Measurements from ENCODE around the gene NKAIN1.
"Not testable (repeated sequence)": the region's sequence is repeated elsewhere in the genome, so short reads cannot be mapped to it uniquely, and the experiment has no call there.

Gene NKAIN1

DNA sequence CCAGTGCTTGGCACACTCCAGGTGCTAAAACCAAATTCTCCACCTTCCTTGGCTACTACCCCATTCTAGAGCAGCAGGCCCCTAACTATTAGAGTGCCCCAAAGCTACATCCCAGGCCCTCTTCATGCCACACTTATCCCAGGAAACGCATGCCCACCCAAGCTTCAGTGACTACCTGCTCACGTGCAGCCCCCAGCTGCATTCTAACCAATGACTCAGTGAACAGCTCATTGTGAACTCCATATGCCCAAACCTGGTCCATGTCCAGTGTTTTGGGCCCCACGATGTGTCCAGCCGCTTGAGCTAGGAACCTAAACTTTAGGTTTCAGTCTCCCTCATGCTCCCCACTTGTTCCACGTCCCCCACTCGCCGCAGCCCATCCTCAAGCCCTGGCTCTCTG lies 41.5 kb downstream of the NKAIN1 start:
- TF ChIP-seq, protein P1, sequence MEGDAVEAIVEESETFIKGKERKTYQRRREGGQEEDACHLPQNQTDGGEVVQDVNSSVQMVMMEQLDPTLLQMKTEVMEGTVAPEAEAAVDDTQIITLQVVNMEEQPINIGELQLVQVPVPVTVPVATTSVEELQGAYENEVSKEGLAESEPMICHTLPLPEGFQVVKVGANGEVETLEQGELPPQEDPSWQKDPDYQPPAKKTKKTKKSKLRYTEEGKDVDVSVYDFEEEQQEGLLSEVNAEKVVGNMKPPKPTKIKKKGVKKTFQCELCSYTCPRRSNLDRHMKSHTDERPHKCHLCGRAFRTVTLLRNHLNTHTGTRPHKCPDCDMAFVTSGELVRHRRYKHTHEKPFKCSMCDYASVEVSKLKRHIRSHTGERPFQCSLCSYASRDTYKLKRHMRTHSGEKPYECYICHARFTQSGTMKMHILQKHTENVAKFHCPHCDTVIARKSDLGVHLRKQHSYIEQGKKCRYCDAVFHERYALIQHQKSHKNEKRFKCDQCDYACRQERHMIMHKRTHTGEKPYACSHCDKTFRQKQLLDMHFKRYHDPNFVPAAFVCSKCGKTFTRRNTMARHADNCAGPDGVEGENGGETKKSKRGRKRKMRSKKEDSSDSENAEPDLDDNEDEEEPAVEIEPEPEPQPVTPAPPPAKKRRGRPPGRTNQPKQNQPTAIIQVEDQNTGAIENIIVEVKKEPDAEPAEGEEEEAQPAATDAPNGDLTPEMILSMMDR (IDR thresholded peaks at IDR 0.05; ENCODE audit: low read depth, low read length) = no peak
- no peak for DNase-seq (ENCODE audit: extremely low read depth, low read depth)

DNA sequence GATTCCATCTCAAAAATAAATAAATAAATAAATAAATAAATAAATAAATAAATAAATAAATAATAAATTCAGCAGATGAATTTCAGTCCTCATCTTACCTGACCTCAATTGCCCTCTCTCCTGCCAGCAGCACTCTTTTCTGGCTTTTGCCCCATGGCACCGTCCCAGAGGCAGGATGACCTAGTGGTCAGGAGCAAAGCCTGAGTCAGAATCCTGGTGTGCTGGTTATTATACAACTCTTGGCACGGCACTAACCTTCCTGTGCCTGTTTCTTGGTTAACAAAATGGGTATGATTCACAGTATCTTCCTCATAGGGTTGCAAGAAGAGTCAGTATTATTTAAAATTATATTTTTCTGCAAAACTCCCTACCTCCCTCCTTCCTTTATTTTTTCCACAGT lies 43.0 kb downstream of the NKAIN1 start:
- TF ChIP-seq, protein P1 (IDR thresholded peaks at IDR 0.05; ENCODE audit: low read depth, low read length) = no peak
- no peak for DNase-seq (ENCODE audit: extremely low read depth, low read depth)

DNA sequence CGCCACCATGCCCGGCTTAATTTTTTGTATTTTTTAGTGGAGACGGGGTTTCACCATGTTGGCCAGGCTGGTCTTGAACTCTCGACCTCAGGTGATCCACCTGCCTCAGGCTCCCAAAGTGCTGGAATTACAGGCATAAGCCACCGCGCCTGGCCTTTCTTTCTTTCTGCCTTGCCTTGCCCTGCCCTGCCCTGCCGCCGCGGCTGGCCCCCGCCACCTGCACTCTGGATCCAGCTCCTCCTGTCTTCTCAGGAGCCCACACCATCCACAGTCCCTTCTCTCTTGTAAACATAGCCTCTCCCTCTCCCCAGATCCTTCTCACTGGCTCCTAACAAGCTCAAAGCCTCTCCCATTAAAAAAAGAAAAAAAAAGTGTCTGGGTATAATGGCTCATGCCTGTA lies 44.4 kb downstream of the NKAIN1 start:
- DNase-seq (ENCODE audit: extremely low read depth, low read depth) = not testable (repeated sequence)

DNA sequence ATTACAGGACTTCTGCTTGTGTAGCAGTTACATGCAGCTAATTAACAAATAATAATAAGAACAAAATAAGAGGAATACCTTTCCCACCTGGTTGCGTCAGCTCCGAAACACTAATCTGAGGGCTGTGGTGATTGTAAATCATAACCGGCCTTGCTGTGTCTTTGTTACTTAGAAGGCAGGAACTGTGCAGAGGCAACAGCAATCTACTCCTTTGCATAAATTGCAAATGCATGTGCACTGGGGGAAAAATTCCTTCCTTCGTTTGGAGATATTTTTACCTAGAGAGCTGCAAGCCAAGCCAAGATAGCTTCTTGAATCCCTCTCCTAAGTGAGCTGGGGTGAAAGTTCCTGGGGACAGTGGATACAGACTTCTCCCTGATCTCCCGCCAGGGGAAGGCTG lies 46.0 kb downstream of the NKAIN1 start:
- TF ChIP-seq, protein P1 (IDR thresholded peaks at IDR 0.05; ENCODE audit: low read depth, low read length) = no peak
- DNase-seq (ENCODE audit: extremely low read depth, low read depth) = no peak

DNA sequence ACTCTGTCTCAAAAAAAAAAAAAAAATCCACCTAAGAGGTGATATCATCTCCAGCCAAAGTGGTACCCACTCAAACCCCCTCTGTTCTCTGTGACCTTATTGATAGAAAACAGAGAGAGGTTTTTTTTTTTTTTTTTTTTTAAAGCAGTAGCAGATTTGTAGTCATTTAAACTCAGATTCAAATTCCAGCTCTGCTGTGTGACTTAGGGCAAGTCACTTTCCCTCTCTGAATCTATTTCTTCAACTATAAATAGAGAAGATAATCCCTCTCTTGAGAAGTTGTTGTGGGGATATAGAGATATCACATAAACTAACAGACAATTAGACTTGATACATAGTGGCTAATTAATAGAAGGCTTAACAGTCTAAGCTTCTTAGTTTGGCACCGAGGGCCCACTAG lies 48.4 kb downstream of the NKAIN1 start:
- TF ChIP-seq, protein P1 (IDR thresholded peaks at IDR 0.05; ENCODE audit: low read depth, low read length) = no peak
- DNase-seq (ENCODE audit: extremely low read depth, low read depth) = no peak

DNA sequence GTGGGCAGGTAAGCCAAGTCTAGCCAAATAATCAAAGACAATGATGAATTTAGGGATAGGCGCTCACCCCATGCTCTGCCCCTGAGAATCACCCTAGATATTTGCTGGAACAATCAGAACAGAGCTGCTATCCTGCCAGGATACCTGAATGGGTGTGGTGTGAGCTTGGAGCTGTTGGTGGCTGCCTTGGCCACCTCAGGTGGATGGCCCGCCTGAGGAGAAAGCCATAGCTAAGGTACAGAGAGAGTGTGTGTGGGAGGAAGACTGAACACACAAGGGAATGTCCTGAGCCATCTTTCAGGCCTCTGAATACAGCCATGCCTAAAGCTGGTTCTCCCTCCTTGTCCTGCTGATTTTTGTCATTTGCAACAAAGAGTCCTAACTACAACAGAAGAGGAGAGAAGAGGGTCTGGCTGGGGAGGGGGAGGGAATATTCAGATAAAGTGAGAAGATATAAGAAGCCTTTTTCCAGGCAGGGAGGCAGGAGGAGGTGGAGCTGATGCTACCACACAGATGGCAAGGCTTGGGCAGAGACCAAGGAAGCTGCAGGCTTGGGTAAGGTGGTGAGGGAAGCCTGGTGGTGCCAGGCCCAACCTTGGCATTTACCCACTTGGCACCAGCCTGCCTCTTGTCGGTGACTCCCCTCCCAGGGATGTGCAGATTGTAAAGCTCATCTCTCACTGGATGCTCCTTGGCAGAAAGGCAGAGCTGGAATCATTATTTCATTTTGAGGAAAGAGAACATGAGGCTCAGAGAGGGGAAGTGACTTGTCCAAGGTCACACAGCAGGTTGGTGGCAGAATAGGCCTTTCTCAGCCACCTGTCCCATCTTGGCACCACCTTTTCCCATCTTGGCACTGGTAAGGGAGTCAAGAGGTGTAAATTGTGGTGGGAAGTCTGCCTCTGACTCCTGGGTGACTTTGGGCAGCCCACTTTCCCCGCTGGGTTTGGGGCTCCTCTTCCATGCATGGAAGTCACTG lies 49.7 kb downstream of the NKAIN1 start:
- DNase-seq (ENCODE audit: extremely low read depth, low read depth) = no peak
- TF ChIP-seq, protein P1 (IDR thresholded peaks at IDR 0.05; ENCODE audit: low read depth, low read length) = no peak

DNA sequence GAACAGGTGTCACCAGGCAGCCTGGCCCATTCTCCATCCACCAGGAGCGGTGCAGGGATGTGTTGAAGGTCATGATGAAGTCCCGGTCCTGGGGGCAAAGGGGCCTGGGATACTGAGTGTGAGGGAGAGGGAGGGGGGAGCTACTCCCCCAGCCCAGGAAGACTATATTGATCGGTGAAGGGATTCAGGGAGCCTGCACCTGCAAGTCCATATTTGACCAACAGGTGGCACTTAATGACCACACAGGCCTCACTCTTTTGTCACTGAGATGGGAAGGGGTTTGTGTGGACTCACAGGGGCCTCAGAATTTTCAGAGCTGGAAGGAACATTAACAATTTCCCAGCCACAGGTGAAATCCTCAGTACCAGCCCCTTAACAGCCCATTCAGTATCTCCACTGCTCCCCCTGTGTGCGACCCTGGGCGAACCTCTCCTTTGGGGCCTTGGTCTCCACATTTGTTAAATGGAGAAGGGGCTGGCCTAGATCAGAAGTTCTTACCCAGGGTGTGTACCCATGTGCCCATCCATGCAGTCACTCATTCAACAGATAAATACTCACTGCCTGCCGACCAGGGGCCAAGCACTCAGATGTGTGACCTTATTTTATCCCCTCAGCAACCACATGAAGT lies 55.6 kb downstream of the NKAIN1 start:
- DNase-seq (ENCODE audit: extremely low read depth, low read depth) = no peak
- TF ChIP-seq, protein P1 (IDR thresholded peaks at IDR 0.05; ENCODE audit: low read depth, low read length) = peak; percentile 81

All from AG09319 (cell line).